Breast epithelium (tissue), 3 donors: ENCODE measurements around the gene LMAN2.

Experiments
- POLR2A ChIP-seq: fragments of 450-650 bp; IDR thresholded peaks from one replicate; pipeline ENCODE4 v1.6.1; 2016; ENCODE audit warnings: antibody characterized with exemption, mild to moderate bottlenecking, moderate library complexity
- TF ChIP-seq, protein P1 (sequence below), 3 donors: fragments of 450-650 bp; IDR thresholded peaks; one replicate each; pipeline ENCODE4 v1.5.1; 2016 to 2017; ENCODE audit warnings: antibody characterized with exemption in 3 of 3, mild to moderate bottlenecking in 3 of 3, moderate library complexity in 3 of 3

DNA sequence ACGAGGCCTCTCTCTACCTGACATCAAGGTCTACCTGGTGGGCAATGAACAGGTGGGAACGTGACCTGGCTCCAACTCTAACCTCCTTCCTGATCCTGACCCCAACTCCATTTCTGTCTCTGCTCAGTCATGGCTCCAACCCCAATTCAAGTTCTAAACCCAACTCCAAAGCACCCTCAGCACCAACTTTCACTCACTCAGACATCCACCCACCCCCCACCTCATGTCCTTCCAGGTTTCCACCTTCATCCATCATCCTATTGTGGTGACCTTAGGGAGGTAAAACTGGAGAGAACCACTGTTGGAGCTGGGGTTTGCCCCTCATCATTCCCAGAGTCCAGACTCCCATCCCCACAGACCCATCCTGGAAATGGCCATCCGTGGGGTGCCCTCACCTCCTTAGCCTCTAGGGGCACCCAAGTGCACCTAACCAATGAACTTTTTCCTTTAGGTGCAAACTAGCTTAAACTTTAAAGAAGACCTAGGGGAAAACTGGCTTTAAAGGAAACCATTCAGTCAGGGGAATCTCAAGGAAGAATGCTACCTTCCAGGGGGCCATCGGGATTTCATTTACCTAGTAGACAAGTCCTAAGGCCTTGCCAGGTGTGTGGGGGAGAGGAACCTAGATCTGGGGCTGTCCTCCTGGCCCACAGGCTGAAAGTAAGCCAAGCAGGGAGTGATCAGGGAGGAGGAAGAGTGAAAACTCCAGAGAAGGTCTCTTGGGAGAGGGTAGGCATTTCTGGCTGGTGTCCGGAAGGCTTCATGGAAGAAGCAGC, 17.6 kb upstream of the LMAN2 start:
- TF ChIP-seq, protein P1, sequence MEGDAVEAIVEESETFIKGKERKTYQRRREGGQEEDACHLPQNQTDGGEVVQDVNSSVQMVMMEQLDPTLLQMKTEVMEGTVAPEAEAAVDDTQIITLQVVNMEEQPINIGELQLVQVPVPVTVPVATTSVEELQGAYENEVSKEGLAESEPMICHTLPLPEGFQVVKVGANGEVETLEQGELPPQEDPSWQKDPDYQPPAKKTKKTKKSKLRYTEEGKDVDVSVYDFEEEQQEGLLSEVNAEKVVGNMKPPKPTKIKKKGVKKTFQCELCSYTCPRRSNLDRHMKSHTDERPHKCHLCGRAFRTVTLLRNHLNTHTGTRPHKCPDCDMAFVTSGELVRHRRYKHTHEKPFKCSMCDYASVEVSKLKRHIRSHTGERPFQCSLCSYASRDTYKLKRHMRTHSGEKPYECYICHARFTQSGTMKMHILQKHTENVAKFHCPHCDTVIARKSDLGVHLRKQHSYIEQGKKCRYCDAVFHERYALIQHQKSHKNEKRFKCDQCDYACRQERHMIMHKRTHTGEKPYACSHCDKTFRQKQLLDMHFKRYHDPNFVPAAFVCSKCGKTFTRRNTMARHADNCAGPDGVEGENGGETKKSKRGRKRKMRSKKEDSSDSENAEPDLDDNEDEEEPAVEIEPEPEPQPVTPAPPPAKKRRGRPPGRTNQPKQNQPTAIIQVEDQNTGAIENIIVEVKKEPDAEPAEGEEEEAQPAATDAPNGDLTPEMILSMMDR (IDR thresholded peaks at IDR 0.05): peak; percentile 42 to 51 (median 44)
- TF ChIP-seq POLR2A: no peak
